ENCODE results near the gene EHF.
A peak's percentile ranks its signal among the peaks of the same experiment; 100 is the strongest.
"Not testable (repeated sequence)": the region's sequence is repeated elsewhere in the genome, so short reads cannot be mapped to it uniquely, and the experiment has no call there.

The EHF gene

DNA sequence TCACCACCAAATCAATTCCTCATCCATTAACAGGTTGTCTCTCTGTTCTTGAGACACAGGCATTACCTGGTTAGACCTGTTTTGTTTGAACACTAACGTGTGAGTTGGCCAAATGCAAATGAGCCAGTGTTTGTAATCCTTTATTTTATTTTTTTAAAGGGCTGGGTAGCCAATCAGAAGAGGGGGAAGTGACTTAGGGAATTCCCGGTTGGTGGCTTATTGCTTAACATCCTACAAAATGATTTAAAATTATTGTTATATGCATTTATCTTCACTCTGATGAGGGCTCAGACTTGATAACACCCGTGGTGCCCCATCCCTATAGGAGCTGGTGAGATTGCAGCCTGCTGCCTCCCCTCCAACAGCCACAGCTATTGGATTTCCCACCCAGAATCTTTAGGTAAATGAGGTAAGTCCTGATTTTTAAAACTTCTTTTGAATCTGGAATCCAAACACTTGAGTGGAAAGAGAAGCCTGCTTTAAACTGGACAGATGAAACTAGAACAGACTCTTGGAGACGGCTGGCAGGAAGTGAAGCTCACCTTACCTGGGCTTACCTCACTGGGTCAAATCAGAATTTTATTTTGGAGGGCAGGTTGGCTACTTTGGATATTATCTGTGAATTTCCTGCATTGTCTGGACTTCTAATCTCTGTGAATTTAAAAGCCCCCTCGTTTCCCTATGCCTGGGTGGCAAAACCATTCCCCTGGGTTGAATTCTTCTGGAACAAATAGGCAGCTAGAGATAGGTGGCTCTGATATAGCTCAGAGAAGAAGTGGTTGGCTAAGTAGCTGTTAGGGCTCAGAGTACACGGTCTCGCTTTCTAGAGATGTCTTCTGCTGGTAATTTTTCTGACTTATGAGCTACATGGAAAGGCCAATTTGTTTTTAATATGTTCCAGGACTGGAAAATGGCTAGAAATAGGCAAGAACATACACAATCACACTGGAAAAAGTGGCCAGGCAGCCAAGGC is at the start of gene EHF:
Gene EHF, plus strand, starts transcription at position 274 of the 973 bp plus-strand sequence. CDS start 21,538 bp downstream, outside the sequence.
- no peak for DNase-seq (ENCODE audit: low read depth)

DNA sequence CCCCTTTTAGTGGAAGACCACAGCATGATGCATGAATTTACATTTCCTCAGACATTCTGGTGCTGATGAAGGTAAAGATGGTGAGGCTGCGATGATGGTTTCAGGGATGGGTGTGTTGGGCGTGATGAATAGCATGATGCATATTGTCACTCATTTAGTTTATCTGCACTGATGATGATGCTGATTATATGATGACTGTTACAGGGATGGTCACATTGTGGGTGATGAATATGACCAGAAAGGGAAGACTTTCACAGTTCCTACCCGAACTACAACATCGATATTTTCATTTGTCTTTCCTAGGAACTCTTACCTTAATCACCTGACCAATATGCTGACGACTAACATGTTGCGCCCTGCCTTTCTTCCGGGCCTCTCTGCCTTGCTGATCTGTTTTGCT is 47.4 kb upstream of the EHF start:
- DNase-seq (ENCODE audit: low read depth), result no peak

DNA sequence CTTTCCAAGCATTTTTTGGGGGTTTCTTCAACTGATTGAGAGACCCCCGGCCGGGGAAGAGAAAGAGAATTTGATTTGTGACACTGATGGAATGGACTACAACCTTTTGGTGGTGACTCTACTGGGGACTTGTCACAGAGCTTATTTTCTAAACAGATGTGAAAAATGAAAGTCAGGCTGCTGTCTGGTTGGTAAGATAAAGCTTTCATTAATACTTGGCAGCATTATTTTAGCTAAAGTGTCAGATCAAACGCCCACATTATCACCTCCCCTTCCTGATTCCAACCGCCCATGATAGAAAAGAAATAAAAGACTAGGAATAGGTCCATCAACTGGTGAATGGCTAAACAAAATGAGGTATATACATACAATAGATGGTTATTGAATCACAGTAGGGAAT is 45.6 kb upstream of the EHF start:
- DNase-seq (ENCODE audit: low read depth), result no peak

DNA sequence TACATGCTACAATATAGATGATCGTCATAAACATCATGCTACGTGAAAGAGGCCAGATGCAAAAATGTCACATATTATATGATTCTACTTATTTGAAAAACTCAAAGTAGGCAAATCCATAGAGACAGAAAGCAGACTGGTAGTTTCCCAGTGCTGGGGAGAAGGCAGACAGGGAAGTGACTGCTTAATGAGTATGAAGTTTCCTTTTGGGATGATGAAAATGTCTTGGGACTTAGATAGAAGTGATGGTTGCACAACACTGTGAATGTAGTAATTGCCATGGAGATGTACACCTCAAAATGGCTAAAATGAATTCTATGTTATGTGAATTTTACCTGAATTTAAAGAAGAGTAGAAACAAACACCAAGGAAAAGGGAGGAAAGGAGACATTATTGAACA is 45.2 kb upstream of the EHF start:
- no peak for DNase-seq (ENCODE audit: low read depth)

DNA sequence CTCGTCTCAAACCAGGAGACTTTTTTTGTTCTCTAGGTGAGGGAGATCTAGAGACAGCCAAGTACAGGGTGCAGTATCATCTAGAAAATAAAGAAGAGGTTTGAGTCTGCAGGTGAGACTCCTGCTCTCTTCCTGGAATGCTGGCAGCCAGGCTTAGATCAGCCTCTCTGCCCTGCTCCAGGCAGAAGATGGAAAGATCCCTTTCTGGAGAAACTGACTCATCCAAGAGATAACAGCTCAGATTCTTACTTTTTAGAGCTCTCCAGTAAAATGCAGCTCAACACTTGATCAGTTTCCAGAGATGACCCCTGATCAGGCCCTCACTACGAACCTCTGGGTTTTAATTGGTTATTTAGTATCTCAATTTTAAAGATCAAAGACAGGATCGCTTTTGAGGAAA is 44.6 kb upstream of the EHF start:
- DNase-seq (ENCODE audit: low read depth), result no peak

DNA sequence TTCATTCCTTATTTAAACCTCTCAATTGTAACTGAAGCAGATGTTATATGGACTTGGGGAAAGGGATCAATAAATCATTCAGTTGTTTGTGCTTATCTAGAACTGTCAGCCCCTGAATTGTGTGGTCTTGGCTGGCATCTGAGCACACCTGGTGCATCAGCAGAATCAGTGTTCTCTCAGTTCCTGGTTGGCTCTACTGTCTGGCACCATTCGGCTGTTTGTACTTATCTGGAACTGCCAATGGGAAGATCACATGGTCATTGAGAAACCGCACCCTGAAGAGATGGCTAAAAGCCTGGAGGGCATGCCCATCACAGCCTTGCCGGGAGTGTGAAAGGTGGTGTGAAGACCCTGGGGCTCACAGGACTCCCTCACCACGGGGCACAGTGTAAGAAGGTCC is 37.1 kb upstream of the EHF start:
- DNase-seq (ENCODE audit: low read depth), result no peak

DNA sequence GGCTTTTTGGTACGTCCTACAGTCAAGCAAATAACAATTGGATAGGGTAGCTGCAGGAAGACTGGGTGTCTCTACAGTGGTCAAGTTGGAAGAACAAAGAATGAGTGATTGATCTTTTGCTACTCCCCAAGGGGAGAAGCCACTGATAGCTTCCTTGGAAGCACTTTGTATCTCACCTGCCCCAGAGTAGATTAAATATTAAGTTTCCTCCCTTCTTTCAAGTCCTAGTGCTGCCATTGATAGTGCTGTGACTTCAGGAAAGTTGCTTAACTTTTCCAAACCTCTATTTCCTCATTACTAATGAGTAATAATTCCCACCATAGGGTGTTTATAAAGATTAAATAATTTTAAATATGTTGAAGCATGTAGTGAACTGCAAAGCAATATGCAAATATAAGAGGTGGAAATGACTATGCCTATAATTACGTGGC is 35.6 kb upstream of the EHF start:
- DNase-seq (ENCODE audit: low read depth), result no peak

DNA sequence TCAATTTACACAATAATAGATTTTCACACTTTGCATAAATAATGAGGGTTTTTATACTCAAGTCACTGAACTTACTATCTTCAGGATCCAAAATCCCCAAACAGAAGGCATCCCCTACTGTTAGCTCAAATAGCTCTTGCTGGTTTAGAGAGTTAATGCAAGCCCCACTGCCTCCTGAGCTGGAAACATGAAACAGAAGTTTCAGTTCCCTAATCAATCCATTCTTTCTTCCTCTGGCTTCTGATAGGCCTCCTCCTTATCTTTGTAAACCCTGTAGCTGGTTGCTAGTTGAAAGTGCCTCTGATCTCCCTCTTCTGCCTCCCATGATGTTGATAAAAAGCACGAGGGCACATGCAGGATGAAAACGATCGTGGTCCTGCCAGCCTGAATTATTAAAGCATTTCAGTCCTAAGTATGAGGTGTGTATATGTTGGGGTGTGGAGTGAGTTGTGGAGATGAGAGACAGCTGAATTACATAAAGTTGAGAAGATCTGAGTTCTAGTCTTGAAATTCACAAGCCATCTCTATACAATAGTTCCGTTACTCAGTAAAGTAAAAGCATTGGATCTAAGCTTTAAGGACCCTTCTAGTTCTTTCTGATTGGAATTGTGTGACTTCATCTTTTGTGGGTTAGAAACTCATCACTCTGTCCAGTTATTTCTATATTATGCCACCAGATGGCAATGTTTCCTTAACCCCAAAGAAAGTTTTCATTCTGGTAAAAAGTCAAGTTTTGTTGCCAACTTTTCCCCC is 35.0 kb upstream of the EHF start:
- no peak for DNase-seq (ENCODE audit: low read depth)

DNA sequence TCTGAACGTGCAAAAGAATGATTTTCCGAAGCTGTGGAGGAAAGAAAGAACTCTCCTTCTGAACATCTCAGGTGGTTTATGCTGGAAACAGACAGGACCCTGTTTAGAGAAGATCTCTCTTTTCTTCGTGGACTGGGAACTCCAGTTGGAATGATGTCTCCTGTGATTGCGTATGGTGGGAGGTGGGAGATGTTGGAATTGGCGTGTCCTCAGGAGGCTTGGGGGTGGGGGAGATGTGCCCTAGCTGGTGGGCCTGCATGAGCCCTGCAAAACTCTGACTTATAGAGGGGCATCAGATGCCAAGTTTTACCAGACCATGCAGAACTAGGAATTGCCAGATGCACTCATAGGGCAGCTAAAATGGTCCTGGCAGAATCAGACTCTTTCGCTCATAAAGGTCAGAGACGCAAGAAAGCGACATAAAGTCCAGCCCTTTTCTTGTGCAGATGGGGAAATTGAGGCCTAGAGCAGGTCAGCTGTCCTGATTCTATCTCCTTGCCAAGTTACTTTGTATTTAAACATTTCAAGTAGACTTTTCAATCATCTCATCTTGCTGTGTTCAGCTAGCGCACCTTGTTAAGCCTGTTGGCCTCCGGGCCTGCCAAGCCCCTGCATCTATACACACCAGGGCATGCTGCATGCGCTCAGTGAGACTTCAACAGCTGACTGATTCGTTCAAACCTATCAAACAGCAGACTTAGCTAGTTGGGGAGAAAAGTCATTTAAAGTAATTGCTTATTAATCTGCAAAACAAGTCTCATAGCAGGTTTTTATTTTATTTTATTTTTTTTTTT is 34.2 kb upstream of the EHF start:
- no peak for DNase-seq (ENCODE audit: low read depth)

DNA sequence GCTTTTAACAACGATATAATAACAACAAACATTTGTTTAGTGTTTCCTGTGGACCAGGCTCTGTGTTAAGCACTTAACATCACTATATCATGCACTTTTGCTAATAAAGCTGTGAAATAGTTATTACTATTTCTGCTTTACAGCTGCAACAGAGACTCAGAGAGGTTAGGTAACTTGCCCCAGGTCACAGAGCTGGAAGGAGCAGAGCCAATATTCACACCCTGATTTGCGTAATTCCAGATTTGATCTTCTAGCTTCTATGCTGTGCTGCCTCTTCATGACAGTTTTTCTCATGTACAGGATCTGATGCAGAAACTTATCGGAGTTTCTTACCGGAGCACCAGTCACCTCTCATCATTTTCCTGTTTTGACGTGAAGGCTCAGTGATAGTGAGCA is 33.6 kb upstream of the EHF start:
- DNase-seq (ENCODE audit: low read depth), result no peak

DNA sequence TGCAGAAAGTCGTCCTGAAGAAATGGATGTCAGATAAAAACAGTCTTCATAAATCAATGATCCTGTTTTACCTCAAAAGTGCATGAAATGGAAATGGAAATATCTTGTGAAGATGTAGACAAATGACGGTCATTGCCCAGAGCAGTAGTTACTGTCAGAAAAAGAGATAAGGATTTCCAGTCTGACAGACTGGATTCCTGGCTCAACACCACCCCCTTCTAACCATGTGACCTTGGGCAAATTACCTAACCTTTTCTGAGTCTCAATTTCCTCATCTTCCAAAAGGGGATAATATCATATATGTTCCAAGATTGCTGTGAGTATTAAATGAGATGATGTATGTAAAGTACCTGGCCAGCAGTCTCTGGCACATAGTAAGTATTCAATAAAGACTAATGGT is 32.9 kb upstream of the EHF start:
- no peak for DNase-seq (ENCODE audit: low read depth)

DNA sequence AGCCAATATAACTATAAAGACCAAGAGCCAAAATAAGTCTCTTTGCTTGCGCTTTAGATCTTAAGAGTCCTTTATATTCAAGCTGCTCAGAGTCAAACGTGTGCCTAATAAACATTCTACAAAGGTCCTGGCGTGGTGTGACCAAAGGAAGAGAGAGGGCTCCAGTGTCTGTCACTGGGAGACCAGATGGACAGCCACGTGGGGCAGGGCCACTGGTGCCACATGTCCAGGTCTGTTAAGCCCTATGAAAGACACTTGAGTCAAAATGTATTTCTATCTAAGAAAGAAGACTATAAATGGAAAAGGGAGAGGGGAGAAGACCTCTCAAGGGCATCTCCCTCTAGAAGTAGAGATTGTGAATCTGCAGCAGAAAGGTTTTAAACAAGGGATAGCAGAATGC is 32.2 kb upstream of the EHF start:
- DNase-seq (ENCODE audit: low read depth), result no peak

DNA sequence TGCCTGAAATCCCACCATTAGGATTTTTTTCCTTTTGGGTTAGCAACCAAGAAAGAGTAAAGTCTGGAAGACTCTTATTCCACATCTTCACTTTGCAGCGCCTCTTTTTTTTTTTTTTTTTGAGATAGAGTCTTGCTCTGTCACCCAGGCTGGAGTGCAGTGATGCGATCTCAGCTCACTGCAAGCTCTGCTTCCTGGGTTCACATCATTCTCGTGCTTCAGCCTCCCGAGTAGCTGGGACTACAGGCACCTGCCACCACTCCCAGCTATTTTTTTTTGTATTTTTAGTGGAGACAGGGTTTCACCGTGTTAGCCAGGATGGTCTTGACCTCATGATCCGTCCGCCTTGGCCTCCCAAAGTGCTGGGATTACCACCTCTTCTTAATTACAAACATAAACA is 31.7 kb upstream of the EHF start:
- DNase-seq (ENCODE audit: low read depth), result not testable (repeated sequence)

DNA sequence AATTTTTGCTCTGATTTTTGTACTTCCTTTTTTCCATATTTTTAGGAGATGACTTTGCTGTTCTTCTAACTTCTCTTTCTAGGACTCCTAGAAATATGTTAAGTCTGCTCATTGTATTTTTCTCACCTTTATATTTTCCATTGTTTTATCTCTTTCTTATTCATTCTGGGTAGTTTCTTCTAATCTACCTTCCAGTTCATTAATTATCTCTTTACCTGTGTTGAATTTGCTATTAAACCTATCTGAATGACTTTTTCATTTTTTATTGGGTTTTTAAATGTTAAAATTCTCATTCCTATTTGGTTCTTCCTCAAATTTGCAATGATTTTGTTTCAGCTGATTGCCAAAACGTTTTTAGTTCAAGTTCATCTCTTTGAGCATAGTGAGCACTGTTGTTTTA is 27.8 kb upstream of the EHF start:
- DNase-seq (ENCODE audit: low read depth), result no peak

DNA sequence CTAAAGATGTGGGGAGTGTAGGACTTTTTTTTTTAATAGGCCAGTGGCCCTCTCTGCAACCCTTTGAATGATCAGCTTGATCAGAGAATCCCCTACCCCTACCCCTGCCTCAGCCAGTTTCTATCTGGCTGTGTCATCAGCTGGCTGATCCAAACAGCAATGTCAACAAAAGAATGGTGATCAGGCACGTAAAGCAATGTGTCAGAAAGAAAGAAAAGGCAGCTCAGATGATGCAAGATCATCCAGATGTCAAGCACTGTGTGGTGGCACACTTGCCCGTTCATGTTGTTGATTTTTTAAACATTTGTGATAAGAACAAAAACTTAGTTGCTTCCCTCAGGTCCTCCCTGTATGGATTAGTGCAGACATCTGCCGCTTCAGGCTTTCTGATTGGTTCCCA is 26.3 kb upstream of the EHF start:
- DNase-seq (ENCODE audit: low read depth), result no peak

DNA sequence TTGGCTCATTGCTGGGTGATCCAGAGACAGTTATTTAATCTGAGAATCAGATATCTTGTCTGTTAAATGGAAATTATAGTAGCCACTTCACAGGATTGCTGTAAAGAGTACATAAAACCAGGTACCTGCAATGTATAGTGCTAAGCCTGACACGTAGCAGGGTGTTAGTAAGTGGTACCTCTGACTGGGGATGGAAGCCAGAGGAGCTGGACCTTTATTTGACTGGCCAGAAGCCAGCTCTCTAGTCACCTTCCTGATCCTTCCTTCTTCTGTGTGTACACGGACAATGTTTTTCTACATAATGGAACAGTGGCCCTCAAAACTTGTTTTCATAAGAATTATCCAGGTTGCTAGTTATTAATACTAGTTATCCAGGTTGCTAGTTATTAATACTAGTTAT is 25.5 kb upstream of the EHF start:
- DNase-seq (ENCODE audit: low read depth), result no peak

DNA sequence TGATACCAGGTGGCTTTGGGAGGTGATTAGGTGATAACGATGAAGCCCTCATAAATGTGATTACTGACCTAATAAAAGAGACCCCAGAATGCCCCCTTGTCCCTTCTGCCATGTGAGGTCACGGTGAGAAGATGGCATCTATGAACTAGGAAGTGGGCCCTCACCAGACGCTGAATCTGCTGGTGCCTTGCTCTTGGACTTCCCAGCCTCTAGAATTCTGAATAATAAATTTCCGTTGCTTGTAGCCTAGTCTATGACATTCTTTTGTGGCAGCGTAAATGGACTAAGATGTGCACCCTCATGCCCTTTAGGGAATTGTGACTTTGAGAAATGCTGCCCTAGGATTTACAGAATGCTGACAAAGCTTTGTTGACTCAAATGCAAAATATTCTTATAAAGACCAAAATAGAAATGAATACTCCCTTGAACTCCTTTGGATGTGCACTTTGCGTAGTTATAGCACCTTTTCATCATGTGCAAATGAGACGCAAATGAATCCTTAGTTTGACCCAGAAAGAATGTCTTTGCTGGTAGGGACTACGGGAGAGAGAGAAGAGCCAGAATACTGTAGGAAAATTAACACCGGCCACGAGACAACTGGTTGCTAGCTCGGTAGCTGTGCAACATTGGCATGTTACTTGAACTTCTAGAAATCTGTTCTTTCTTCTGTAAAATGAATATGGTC is 24.8 kb upstream of the EHF start:
- DNase-seq (ENCODE audit: low read depth), result no peak

DNA sequence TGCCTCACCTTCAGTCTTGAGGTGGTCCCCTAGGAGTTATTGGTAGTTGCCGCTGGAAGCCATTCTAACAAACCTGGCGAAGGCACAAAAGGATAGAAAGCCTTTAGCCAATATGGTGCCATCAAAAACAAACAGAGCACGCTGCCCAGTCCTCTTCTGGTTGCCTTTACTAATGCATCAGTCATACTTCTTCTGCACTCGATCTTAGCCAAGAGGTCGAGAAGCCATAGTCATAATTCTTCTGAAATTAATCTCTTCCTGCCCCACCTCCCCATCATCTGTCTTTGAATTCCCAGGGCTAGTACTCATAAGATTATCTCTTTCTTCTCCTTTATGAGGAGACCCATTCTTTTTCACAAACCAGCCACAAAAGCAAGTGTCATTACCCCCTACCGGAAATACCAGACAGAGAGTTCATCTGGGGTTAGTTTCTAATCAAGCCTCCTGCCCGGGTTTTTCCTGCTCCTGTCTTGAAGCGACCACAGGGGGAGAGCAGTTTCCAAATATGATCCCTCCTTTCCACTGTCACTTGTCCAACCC is 21.4 kb upstream of the EHF start:
- DNase-seq (ENCODE audit: low read depth), result peak; percentile 90

DNA sequence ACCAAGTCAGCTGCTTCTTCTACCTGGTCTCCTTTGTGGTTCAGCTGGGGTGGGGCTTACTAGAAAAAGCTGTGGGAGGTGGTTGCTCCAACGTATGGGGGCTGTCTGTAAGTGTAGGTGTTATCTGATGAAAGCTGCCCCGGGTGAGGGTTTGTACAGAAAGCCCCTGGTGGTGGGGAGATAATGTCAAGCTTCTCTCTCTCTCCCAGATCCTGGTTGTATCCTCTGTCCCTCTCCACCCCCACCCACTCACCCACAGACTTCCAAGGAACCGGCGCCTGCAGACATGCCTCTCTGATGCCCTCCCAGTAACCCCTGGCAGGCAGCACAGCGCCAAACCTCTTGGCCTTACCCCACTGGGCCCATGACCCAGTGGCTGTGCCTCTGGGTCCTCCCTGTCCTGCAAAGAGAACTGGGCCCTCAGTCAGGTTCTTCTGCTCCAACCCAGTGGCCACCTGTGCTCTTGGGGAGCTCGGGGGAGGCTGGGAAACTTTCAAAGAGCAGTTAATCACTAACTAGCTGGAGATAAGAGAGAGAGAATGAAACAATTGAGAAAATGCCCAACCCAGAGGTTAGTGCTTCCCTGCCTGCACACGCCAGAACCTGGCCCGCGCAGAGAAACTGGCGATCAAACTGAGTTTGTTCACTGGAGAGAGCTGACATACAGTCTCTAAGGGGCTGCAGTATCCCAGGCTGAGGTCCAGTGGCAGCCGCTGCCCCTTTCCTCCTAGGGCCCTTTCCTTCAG is 20.4 kb upstream of the EHF start:
- DNase-seq (ENCODE audit: low read depth), result no peak

DNA sequence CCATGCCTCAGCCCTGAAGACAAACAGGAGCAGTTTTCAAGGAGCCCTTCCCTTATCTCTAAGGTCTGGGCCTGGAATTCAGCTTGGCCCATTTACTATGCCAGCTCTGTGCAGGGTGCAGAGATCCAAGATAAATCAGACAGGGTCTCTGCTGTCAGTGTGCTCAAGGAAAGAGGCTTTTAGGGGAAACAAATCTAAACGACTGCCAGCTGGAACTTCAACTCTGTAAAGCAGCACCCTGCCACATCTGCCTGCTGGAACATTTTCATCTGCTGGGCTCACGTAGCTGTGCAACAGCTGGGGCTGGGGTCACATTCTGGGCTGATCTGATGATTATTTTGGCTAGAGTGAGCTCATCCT is 19.8 kb upstream of the EHF start:
- no peak for DNase-seq (ENCODE audit: low read depth)

DNA sequence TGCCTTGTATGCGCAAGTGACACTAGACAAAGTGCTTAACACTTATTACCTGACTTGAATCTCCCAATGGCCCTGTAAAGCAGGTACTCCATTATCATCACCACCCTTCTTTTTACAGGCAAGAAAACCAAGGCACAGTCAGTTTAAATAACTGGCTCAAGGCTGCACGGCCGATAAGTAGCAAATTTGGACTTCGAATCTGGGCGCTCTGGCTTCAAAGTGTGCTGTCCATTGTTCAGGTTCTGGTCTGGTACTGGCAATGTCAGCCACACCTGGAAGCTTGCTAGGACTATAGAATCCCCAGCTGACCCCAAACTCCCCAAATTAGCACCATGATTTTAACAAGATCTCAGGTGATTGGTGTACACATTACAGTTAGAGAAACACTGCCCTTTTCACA is 19.3 kb upstream of the EHF start:
- DNase-seq (ENCODE audit: low read depth), result no peak
